Lung (tissue), 12 donors: ENCODE data around the gene ZNF783. TPM values are rescaled to one million over a fixed set of nuclear protein-coding genes. Genes with fewer than 3 reads are reported as not detected.

Experiments used
- ATAC-seq: fragments of 200-7000 bp; cut with Tn5 transposase; one replicate; pipeline ENCODE4 v1.9.1; 2020; ENCODE audit warnings: moderate number of reproducible peaks; ENCODE audit not compliant: insufficient read depth, low FRiP score
- DNase-seq, 3 donors: peaks; one replicate each; pipeline ENCODE4 v3.0.0-alpha.2; 2013 to 2017
- H3K27ac ChIP-seq, 2 donors: one replicate each; pipeline ENCODE4 v1.5.1; 2013; ENCODE audit warnings: mild to moderate bottlenecking in 2 of 2, moderate library complexity in 2 of 2, control low read depth in 1 of 2, inconsistent platforms in 1 of 2, low read depth in 1 of 2, low read length in 1 of 2
- H3K27me3 ChIP-seq, 3 donors: one replicate each; pipeline ENCODE4 v1.5.1; 2013; ENCODE audit warnings: low read length in 2 of 3; ENCODE audit not compliant: control insufficient read depth in 3 of 3, insufficient read depth in 3 of 3
- H3K36me3 ChIP-seq, 4 donors: one replicate each; pipeline ENCODE4 v1.5.1; 2013; ENCODE audit warnings: low read length in 4 of 4, mild to moderate bottlenecking in 1 of 4, moderate library complexity in 1 of 4; ENCODE audit not compliant: control insufficient read depth in 4 of 4, insufficient read depth in 4 of 4
- H3K4me1 ChIP-seq, 5 donors: one replicate each; pipeline ENCODE4 v1.5.1; 2013; ENCODE audit warnings: low read length in 5 of 5, mild to moderate bottlenecking in 2 of 5, moderate library complexity in 1 of 5; ENCODE audit not compliant: control insufficient read depth in 5 of 5, insufficient read depth in 5 of 5
- H3K4me3 ChIP-seq: one replicate; pipeline ENCODE4 v1.5.1; 2013; ENCODE audit warnings: mild to moderate bottlenecking, control low read depth, moderate library complexity
- H3K9ac ChIP-seq, 2 donors: one replicate each; pipeline ENCODE4 v1.5.1; 2013; ENCODE audit warnings: low read length in 2 of 2, control low read depth in 1 of 2; ENCODE audit not compliant: insufficient read depth in 1 of 2
- H3K9me3 ChIP-seq, 4 donors: one replicate each; pipeline ENCODE4 v1.5.1; 2013; ENCODE audit warnings: low read length in 3 of 4, mild to moderate bottlenecking in 1 of 4, moderate library complexity in 1 of 4; ENCODE audit not compliant: control insufficient read depth in 4 of 4, insufficient read depth in 3 of 4
- WGBS, 2 donors: extraction: QIAGEN DNeasy Blood & Tissue Kit; methylation state at CpG; one replicate each; pipeline ENCODE4 v1.1.7; 2013; 5-methylcytosine and 5-hydroxymethylcytosine counted together
- polyA plus RNA-seq, 2 donors: library from polyadenylated mRNA; stranded (reverse); fragments of 200-250 nt; gene quantifications; one replicate each; pipeline ENCODE4 v1.2.1, GENCODE V29; 2013
- total RNA-seq, 2 donors: library from RNA; depleted of rRNA in 1 of 2; stranded (reverse); fragments of >200 nt in 1 of 2; gene quantifications; one replicate each; pipeline ENCODE4 v1.2.1, GENCODE V29; 2014 to 2021
- TF ChIP-seq, protein P1 (sequence below): IDR thresholded peaks from 2 replicates; pipeline ENCODE4 v1.5.1; 2012; ENCODE audit warnings: mild to moderate bottlenecking; ENCODE audit errors: control extremely low read depth, extremely low read depth
- donor health status: control.
- donor health status: control.
- donor health status: Bipolar disorder and iron deficiency.
- donor health status: healthy.
- donor health status: DM: yes; HTN: yes; CAD: no.

The ZNF783 gene
- total and polyA plus RNA-seq, 4 donors = 6.2 to 16.3 (median 7.7) TPM

DNA sequence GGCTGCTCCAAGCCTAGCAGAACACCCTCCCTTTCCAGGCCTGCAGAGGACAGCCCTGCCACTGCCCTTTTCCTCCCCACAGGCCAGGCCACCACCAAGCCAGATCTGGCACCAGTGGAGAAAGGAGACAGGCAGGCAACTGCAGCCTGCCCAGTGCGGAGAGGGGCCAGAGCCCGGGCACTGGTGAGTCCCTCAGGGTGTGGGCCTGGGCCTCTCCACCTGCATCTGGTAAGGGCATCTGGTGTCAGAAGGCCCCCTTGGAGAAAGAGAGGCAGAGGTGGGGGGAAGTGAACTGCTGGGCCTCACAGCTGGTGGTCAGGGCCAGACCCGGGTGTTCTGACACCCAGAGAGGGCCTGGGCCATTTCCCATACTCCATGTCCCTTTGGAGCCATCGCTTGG lies 27.9 kb downstream of the ZNF783 start:
- H3K9me3 ChIP-seq = no peaks in the 10 kb centered on the region
- no peaks in the 10 kb centered on the region for H3K27me3 ChIP-seq
- ATAC-seq (no peak), DNase-seq (no peak)
- H3K9ac ChIP-seq = no peak overlapping the region
- 94 to 97% methylated on average over 4 of the region's 4 CpGs for WGBS, 2 donors
- peaks cover 0 to 10% (median under 1%) of the 10 kb centered on the region in 5 donors for H3K4me1 ChIP-seq
- no peak overlapping the region for H3K27ac ChIP-seq
- peaks cover 0 to 8% (median 3%) of the 10 kb centered on the region in 4 donors for H3K36me3 ChIP-seq
- TF ChIP-seq, protein P1, sequence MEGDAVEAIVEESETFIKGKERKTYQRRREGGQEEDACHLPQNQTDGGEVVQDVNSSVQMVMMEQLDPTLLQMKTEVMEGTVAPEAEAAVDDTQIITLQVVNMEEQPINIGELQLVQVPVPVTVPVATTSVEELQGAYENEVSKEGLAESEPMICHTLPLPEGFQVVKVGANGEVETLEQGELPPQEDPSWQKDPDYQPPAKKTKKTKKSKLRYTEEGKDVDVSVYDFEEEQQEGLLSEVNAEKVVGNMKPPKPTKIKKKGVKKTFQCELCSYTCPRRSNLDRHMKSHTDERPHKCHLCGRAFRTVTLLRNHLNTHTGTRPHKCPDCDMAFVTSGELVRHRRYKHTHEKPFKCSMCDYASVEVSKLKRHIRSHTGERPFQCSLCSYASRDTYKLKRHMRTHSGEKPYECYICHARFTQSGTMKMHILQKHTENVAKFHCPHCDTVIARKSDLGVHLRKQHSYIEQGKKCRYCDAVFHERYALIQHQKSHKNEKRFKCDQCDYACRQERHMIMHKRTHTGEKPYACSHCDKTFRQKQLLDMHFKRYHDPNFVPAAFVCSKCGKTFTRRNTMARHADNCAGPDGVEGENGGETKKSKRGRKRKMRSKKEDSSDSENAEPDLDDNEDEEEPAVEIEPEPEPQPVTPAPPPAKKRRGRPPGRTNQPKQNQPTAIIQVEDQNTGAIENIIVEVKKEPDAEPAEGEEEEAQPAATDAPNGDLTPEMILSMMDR = no peak
- H3K4me3 ChIP-seq = no peak overlapping the region

DNA sequence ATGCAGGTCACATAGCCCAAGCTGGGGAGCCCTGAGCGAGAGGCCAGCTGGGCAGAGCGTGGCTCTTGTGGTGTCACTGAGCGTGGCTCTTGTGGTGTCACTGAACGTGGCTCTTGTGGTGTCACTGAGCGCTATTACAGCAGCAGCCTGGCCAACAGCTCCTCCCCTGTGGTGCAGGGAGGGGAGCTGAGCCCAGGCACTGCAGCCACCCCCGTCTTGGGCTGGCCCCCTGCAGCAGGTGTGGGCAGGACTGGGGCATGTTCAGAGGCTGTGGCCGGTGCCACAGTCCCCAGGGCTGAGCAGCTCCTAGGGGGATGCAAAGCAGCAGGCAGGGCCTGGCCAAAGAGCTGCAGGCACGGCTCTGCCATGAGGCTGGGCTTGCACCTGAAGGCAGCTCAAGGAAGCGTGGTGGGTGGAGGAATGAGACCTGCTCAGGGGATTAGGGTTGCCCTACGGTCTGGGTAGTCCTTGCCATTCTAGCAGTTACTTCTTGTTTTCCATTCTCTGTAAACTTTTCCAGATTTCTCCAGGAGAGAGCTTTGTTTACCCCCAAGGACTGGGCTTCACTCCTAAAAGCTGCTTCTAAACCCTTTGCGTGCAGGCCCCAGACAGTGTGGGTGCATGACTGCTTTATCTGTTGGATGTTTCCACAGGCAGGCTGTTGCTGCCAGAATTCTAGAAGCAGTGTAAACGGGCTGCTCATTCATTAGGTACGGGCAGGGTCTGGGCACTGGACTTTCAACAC lies 29.2 kb downstream of the ZNF783 start:
- Histone ChIP-seq H3K4me3 (no peak overlapping the region), H3K36me3 (peaks cover 0 to 13% (median 4%) of the 10 kb centered on the region in 4 donors)

DNA sequence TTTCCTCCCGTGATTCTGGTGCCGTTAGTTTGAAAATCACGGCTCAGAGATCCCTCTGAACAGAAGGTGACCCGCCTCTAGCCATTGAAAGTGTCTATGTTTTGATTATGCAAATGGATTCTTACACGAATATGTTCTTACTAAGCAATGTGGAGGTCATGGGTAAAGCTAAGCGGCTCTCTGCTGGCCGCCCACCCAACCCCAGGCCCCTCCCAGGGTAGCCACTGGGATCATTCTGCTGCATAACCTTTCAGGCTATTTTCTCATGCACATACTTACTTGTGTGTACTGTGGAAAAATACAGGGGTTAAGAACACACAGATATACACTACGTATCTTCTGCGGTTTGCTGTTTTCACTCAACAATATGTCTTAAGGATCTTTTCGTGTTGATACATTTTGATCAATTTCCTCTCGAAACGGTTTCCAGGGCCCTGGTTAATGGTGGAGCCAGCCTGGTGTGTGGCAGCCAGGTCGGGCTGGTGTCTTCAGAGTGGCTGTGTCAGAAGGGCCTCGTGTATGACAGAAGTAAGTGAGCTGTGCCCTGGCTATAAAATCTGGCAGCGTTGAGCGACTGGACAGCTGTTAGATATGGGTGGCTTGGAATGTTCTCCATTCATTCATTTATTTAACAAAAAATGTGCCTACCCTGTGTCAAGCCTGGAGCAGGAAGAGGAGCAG lies 29.9 kb downstream of the ZNF783 start:
- H3K27me3 ChIP-seq = no peaks in the 10 kb centered on the region
- H3K4me1 ChIP-seq = no peaks in the 10 kb centered on the region
- TF ChIP-seq, protein P1 = no peak
- H3K4me3 ChIP-seq = no peak overlapping the region
- no peak overlapping the region for H3K9ac ChIP-seq
- WGBS, 2 donors = 92 to 95% methylated on average over 16 of the region's 16 CpGs
- DNase-seq (no peak), ATAC-seq (no peak)
- no peak overlapping the region for H3K27ac ChIP-seq
- H3K9me3 ChIP-seq = no peaks in the 10 kb centered on the region
- peaks cover 0 to 14% (median 4%) of the 10 kb centered on the region in 4 donors for H3K36me3 ChIP-seq

More for the DNA sequence above, 29.2 kb downstream of the ZNF783 start:
- ATAC-seq = no peak
- TF ChIP-seq, protein P1 = no peak
- DNase-seq = no peak
- Histone ChIP-seq H3K9me3 (no peaks in the 10 kb centered on the region), H3K27ac (no peak overlapping the region), H3K27me3 (no peaks in the 10 kb centered on the region), H3K9ac (no peak overlapping the region), H3K4me1 (no peaks in the 10 kb centered on the region)
- 81 to 87% methylated on average over 13 of the region's 13 CpGs for WGBS, 2 donors
